Astrocyte of the spinal cord (primary cell): Measurements from ENCODE around the gene LRRC4B.

Source experiments
- DNase-seq: peaks from one replicate; pipeline ENCODE4 v3.0.0; 2011; ENCODE audit warnings: low read depth, low spot score
- H3K4me3 ChIP-seq: 2 replicates; pipeline ENCODE4 v1.5.1; 2011; ENCODE audit warnings: low read depth, mild to moderate bottlenecking, low read length, moderate library complexity
- CTCF ChIP-seq: IDR thresholded peaks from 2 replicates; pipeline ENCODE4 v1.5.1; 2012; ENCODE audit warnings: low read depth, mild to moderate bottlenecking, low read length, inconsistent platforms
- in situ Hi-C: cut with HindIII; loops from 2 replicates; pipeline ENCODE4 v1.10.0; 2017; ENCODE audit warnings: low sequenced_read_pairs

The LRRC4B gene

GRCh38 chr19:50568728-50569698 is 778 bp upstream of the LRRC4B start:
- DNase-seq = no peak
- no peak for TF ChIP-seq CTCF
- in situ Hi-C loops = no loop called here

DNA sequence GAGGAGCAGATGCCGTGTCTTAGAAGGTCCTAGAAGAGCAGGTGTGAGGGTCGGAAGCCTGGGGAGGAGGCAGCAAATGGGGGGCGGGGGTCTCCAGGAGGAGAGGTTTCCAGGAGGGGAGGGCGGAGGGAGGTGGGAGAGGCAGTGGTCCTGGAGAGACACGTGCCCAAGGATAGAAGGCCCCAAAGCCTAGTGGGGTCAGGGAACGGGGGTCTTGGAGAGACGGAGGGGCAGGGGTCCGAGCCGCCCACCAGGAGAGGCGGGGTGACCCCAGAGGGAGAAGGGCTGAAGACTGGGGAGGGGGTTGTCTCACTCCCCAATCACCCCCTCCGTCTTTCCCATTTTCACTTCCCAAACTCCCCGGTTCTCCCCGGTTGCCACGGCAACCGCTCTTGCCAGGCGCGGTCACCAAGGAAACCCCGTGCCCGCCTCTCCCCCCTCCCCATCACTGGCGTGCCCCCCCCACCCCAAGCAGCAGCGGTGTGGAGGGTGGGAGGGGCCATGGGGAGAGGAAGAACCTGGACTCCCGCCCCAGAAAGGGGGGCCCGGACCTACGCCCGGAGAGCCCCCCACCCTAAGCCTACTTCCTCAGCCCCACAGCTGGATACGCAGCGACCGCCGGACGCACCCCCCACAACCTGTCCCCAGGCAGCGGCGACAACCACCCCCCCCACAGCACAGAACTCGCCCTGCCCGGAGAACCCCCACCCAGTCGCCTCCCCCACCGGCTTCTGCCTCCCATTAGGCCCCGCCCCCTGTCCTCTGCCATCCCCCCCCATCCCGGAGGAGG is 988 bp downstream of the LRRC4B start:
- no peak for DNase-seq
- no peak for TF ChIP-seq CTCF
- in situ Hi-C loops = no loop called here
- H3K4me3 ChIP-seq = no peak overlapping the region

More at GRCh38 chr19:50568728-50569698, 778 bp upstream of the LRRC4B start:
- H3K4me3 ChIP-seq = no peak overlapping the region

- in situ Hi-C loops = no loop called here
- TF ChIP-seq CTCF = no peak
- no peak overlapping the region for H3K4me3 ChIP-seq
- DNase-seq = no peak
Observed at GRCh38 chr19:50565984-50566903, 2.0 kb downstream of the LRRC4B start.

- in situ Hi-C loops = no loop called here
- no peak for DNase-seq
- no peak overlapping the region for H3K4me3 ChIP-seq
- TF ChIP-seq CTCF = no peak
Observed at GRCh38 chr19:50564229-50565105, 3.8 kb downstream of the LRRC4B start.

DNA sequence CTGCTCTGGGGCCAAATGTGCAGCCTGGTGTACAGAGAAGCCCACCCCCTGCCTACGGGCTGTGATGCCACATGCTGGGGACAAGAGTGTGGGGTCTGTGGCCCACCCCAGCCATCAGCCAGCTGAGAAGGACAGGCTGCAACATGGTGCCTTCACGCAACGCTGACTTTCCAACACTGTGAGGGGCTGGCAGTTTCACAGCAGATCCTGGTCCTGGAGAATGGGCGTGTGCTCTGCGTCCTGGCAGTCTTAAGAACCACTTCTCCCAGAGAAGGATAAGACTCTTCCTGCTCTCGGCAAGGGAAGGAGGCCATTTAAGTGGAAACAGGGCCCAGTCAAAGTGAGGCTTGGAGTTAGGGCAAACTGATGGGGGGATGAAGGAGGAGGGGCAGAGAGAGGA is 4.6 kb downstream of the LRRC4B start:
- H3K4me3 ChIP-seq = no peak overlapping the region
- DNase-seq = no peak
- in situ Hi-C loops = no loop called here
- no peak for TF ChIP-seq CTCF
